ENCODE results near the gene BABAM2. TPM values are rescaled to one million over a fixed set of nuclear protein-coding genes. Genes with fewer than 3 reads are reported as not detected.

BABAM2 gene
- total RNA-seq, 1 experiment from 2014 or later, result 27.1 TPM

GRCh38 chr2:28350196-28350595 lies 459.7 kb downstream of the BABAM2 start:
- H3K9ac ChIP-seq (ENCODE audit: extremely low read depth, insufficient read length, low read length), result no peak overlapping the region
- no peak overlapping the region for H2AK5ac ChIP-seq (ENCODE audit: insufficient read length, low read length)
- H2BK20ac ChIP-seq (ENCODE audit: low read depth, low read length, poor library complexity, severe bottlenecking), result no peak overlapping the region
- no peaks in the 10 kb centered on the region for H3K79me1 ChIP-seq (ENCODE audit: insufficient read depth, low read depth, low read length, poor library complexity, severe bottlenecking)
- H3K27me3 ChIP-seq (ENCODE audit: insufficient read depth, low read length), result no peaks in the 10 kb centered on the region
- Mint-ChIP-seq H3K27me3 (ENCODE audit: low read depth) (no peaks in the 10 kb centered on the region; the same call in 1 of the 2 replicates), H3K4me3 (no peak overlapping the region), H3K36me3 (ENCODE audit: insufficient read depth in 1 of 3, low read depth in 3 of 3) (no peaks in the 10 kb centered on the region; a peak in 1 of 7 replicates), H3K9me3 (no peaks in the 10 kb centered on the region), H3K4me1 (peaks cover 5 to 12% of the 10 kb centered on the region in 2 experiments; a peak in 3 of 4 replicates), H3K27ac (no peak overlapping the region)
- H3K9me3 ChIP-seq (ENCODE audit: control insufficient read depth, low read depth, low read length), result no peaks in the 10 kb centered on the region
- H3K4me1 ChIP-seq (ENCODE audit: insufficient read depth, low read length), result no peaks in the 10 kb centered on the region
- H3K18ac ChIP-seq (ENCODE audit: insufficient read length, low read depth, low read length), result no peak overlapping the region
- H3K27ac ChIP-seq (ENCODE audit: insufficient read length, low read depth, low read length), result no peak overlapping the region
- H2BK120ac ChIP-seq (ENCODE audit: low read depth, low read length, poor library complexity, severe bottlenecking), result no peak overlapping the region
- no peak overlapping the region for H3K14ac ChIP-seq (ENCODE audit: insufficient read depth, low read length)
- no peak overlapping the region for H3K4ac ChIP-seq (ENCODE audit: low read depth, low read length)
- H3K23ac ChIP-seq (ENCODE audit: insufficient read length, low read depth, low read length), result no peak overlapping the region
- H2BK5ac ChIP-seq (ENCODE audit: insufficient read length, low read length), result no peak overlapping the region
- H4K20me1 ChIP-seq (ENCODE audit: control insufficient read depth, insufficient read depth, insufficient read length), result no peaks in the 10 kb centered on the region
- H3K56ac ChIP-seq (ENCODE audit: insufficient read length, low read depth, low read length), result no peak overlapping the region
- H2BK12ac ChIP-seq (ENCODE audit: insufficient read length, low read depth, low read length), result no peak overlapping the region
- no peaks in the 10 kb centered on the region for H3K23me2 ChIP-seq (ENCODE audit: insufficient read length, low read depth, low read length, poor library complexity, severe bottlenecking)
- WGBS (ENCODE audit: extremely low coverage, insufficient read length, low lambda C conversion rate), result no CpG with 5 or more reads among the region's 17 CpGs
- no peak overlapping the region for H2AFZ ChIP-seq (ENCODE audit: low read length)
- H4K5ac ChIP-seq (ENCODE audit: insufficient read length, low read depth, low read length), result no peak overlapping the region
- H2BK15ac ChIP-seq (ENCODE audit: low read depth, low read length), result no peak overlapping the region
- H4K8ac ChIP-seq (replicated peaks; ENCODE audit: insufficient read length, low read depth, low read length), result no peak overlapping the region
- no peak overlapping the region for H3T11ph ChIP-seq (ENCODE audit: low read length)
- H3K4me2 ChIP-seq (ENCODE audit: insufficient read depth, insufficient read length, low read length), result no peak overlapping the region
- DNase-seq, result no peak
- TF ChIP-seq CTCF (conservative IDR thresholded peaks at IDR 0.05), result no peak
- no peaks in the 10 kb centered on the region for H3K79me2 ChIP-seq (ENCODE audit: insufficient read depth, low read length)
- H4K91ac ChIP-seq (ENCODE audit: insufficient read length, low read depth, low read length), result no peak overlapping the region

All from H9 (cell line).